ACC112 (cell line): ENCODE data around the gene ZCCHC7.
"Not testable (repeated sequence)": the region's sequence is repeated elsewhere in the genome, so short reads cannot be mapped to it uniquely, and the experiment has no call there.

Experiments
- H2AFZ ChIP-seq: fragments of 200-600 bp; sonication (generic); one replicate; pipeline ENCODE4 v1.6.0; 2017; ENCODE audit warnings: antibody characterized with exemption, low read length; ENCODE audit not compliant: unreplicated experiment
- H3K27ac ChIP-seq: fragments of 200-600 bp; sonication (generic); 2 replicates; pipeline ENCODE4 v1.5.1; 2014; ENCODE audit warnings: low read depth, mild to moderate bottlenecking, antibody characterized with exemption, low read length, moderate library complexity
- H3K27me3 ChIP-seq: fragments of 200-600 bp; sonication (generic); 2 replicates; pipeline ENCODE4 v1.6.1; 2014; ENCODE audit warnings: mild to moderate bottlenecking, antibody characterized with exemption, low read length, moderate library complexity, mixed read lengths; ENCODE audit not compliant: insufficient read depth
- H3K36me3 ChIP-seq: fragments of 200-600 bp; sonication (generic); 2 replicates; pipeline ENCODE4 v1.6.1; 2016; ENCODE audit warnings: mild to moderate bottlenecking, antibody characterized with exemption, low read length, moderate library complexity, mixed read lengths; ENCODE audit not compliant: insufficient read depth
- H3K4me1 ChIP-seq: fragments of 200-600 bp; sonication (generic); one replicate; pipeline ENCODE4 v1.6.1; 2016; ENCODE audit warnings: low read length, mixed read lengths; ENCODE audit not compliant: insufficient read depth, unreplicated experiment, control insufficient read depth
- H3K4me3 ChIP-seq: fragments of 200-600 bp; sonication (generic); 2 replicates; pipeline ENCODE4 v1.5.1; 2014; ENCODE audit warnings: mild to moderate bottlenecking, low read depth, low read length
- H3K79me2 ChIP-seq: fragments of 200-600 bp; sonication (generic); one replicate; pipeline ENCODE4 v1.6.0; 2016; ENCODE audit warnings: low read length; ENCODE audit not compliant: control insufficient read depth, unreplicated experiment, insufficient read depth

ZCCHC7 gene

GRCh38 chr9:37119907-37120842 lies at the start of gene ZCCHC7:
TSS of gene ZCCHC7 (plus strand) at chr9:37120574.
- no peaks in the 10 kb centered on the region for H3K27me3 ChIP-seq
- H3K36me3 ChIP-seq, result no peaks in the 10 kb centered on the region
- H3K4me1 ChIP-seq, result peaks cover 8% of the 10 kb centered on the region
- peak within 1 kb of the TSS; percentile 92 for H3K4me3 ChIP-seq
- peak within 1 kb of the TSS; percentile 98 for H2AFZ ChIP-seq
- peak within 1 kb of the TSS; percentile 80 for H3K27ac ChIP-seq
- peaks cover 51% of the 10 kb centered on the region for H3K79me2 ChIP-seq

DNA sequence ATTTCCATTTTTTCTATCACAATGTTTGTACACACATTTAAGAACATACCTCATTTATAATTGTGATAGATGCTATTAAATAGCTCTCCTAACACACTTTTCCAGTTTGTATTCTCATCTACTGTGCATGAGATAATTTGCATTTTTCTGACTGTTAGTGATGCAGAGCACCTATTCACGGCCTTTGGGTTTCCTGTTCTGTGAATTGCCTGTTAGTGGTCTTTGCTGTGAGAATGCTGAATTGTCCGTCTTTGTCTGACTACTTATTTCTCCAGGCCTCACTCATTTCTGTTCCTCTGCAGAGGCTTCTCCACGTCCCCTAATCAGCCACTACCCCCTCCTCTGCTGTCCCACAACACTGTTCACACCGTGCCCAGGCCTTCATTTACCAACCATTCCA lies 45.6 kb upstream of the ZCCHC7 start:
- H3K4me1 ChIP-seq, H3K79me2 ChIP-seq, H2AFZ ChIP-seq, H3K27me3 ChIP-seq, H3K4me3 ChIP-seq, H3K36me3 ChIP-seq, H3K27ac ChIP-seq: not testable (repeated sequence)

DNA sequence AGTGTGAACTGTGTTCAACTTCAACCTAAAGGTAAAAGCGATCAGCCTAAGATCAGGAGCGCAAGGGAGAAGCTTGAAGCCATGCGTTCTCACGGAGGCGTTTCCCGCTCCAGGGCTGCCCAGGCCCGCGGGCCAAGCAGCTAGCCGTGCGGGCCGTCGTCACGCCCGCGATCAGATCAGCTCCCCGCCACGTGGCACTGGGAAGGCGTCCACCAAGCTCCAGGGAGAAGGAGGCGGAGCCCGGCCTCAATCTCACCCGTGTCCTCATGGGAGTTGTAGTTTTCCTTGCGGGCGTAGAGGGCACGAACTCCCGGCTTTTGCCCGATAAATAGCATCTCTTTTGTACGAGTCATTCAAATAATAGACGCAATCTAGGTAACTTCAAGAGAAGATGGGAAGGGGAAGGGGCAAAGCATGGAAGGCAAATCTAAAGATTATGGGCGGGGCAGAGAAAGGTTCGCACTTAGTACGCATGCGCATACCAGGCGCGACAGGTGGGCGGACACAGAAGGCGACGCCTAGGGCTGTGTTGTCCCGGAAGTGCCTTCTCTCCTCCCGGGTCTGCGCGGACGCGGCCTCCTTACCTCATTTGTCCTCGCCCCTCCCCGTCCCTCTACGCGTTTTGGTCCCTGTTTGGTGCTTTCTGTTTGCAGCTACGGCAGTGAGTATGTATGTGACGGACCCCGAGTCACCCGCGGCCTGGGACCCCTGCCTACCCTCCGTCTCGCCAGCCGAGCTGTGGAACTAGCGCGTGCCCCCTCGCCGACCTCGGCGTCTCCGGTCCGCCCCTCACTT lies 40.8 kb upstream of the ZCCHC7 start:
- H3K36me3 ChIP-seq, result no peaks in the 10 kb centered on the region
- peak overlapping the region; percentile 53 for H3K27ac ChIP-seq
- H2AFZ ChIP-seq, result peak overlapping the region; percentile 98
- peaks cover 21% of the 10 kb centered on the region for H3K4me1 ChIP-seq
- H3K27me3 ChIP-seq, result no peaks in the 10 kb centered on the region
- H3K79me2 ChIP-seq, result peaks cover 42% of the 10 kb centered on the region
- peak overlapping the region; percentile 93 for H3K4me3 ChIP-seq

- H3K27me3 ChIP-seq, H3K36me3 ChIP-seq: not testable (repeated sequence)
- Histone ChIP-seq H3K79me2 (peaks cover 46% of the 10 kb centered on the region), H2AFZ (peak overlapping the region; percentile 98), H3K27ac (peak overlapping the region; percentile 53; the same call in 1 of the 2 replicates), H3K4me1 (peaks cover 21% of the 10 kb centered on the region), H3K4me3 (peak overlapping the region; percentile 93)
Observed at GRCh38 chr9:37080165-37080628, 40.2 kb upstream of the ZCCHC7 start.

DNA sequence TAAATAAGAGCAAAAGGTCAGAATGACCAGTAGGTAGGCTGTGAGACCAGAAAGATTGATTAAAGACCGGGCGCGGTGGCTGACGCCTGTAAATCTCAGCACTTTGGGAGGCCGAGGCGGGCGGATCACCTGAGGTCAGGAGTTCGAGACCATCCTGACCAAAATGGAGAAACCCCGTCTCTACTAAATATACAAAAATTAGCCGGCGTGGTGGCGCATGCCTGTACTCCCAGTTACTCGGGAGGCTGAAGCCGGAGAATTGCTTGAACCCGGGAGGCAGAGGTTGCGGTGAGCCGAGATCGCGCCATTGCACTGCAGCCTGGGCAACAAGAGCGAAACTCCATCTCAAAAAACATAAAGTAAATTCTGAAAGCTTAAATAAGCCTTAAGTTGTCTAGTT lies 38.9 kb upstream of the ZCCHC7 start:
- not testable (repeated sequence) for H3K27ac ChIP-seq, H3K36me3 ChIP-seq, H3K27me3 ChIP-seq, H2AFZ ChIP-seq
- Histone ChIP-seq H3K79me2 (peaks cover 56% of the 10 kb centered on the region), H3K4me1 (peaks cover 21% of the 10 kb centered on the region), H3K4me3 (peak overlapping the region; percentile 93)

- Histone ChIP-seq H3K27me3 (no peaks in the 10 kb centered on the region), H3K4me3 (peak overlapping the region; percentile 13), H3K79me2 (peaks cover 61% of the 10 kb centered on the region), H3K27ac (no peak overlapping the region), H3K36me3 (peaks cover 9% of the 10 kb centered on the region), H2AFZ (no peak overlapping the region), H3K4me1 (peaks cover 21% of the 10 kb centered on the region)
Observed at GRCh38 chr9:37082214-37082765, 38.1 kb upstream of the ZCCHC7 start.

- Histone ChIP-seq H3K4me3 (no peak overlapping the region), H3K36me3 (peaks cover 18% of the 10 kb centered on the region), H3K27ac (no peak overlapping the region)
Observed at GRCh38 chr9:37083654-37084053, 36.7 kb upstream of the ZCCHC7 start.

GRCh38 chr9:37085233-37085632 lies 35.1 kb upstream of the ZCCHC7 start:
- H3K36me3 ChIP-seq, result peaks cover 22% of the 10 kb centered on the region
- no peak overlapping the region for H3K4me3 ChIP-seq
- H3K27ac ChIP-seq, result no peak overlapping the region
- H3K27me3 ChIP-seq, result no peaks in the 10 kb centered on the region
- H3K4me1 ChIP-seq, result peaks cover 15% of the 10 kb centered on the region
- H3K79me2 ChIP-seq, result peaks cover 60% of the 10 kb centered on the region
- H2AFZ ChIP-seq, result no peak overlapping the region

More at GRCh38 chr9:37083654-37084053, 36.7 kb upstream of the ZCCHC7 start:
- peaks cover 63% of the 10 kb centered on the region for H3K79me2 ChIP-seq
- H3K4me1 ChIP-seq, result peaks cover 20% of the 10 kb centered on the region
- no peak overlapping the region for H2AFZ ChIP-seq
- no peaks in the 10 kb centered on the region for H3K27me3 ChIP-seq

GRCh38 chr9:37092714-37093295 lies 27.6 kb upstream of the ZCCHC7 start:
- H3K79me2 ChIP-seq, H2AFZ ChIP-seq, H3K4me1 ChIP-seq, H3K27me3 ChIP-seq, H3K4me3 ChIP-seq, H3K36me3 ChIP-seq, H3K27ac ChIP-seq: not testable (repeated sequence)

GRCh38 chr9:37094751-37095150 lies 25.6 kb upstream of the ZCCHC7 start:
- Histone ChIP-seq H3K27ac (no peak overlapping the region), H3K79me2 (no peaks in the 10 kb centered on the region), H3K4me3 (no peak overlapping the region), H2AFZ (no peak overlapping the region), H3K4me1 (no peaks in the 10 kb centered on the region), H3K36me3 (no peaks in the 10 kb centered on the region), H3K27me3 (no peaks in the 10 kb centered on the region)
